ENCODE results near the gene MED9.

- TF ChIP-seq CTCF (conservative IDR thresholded peaks at IDR 0.05; ENCODE audit: low read depth, low read length) (no peak), EZH2phosphoT487 (IDR thresholded peaks at IDR 0.05; ENCODE audit: borderline replicate concordance, low read length) (no peak), EZH2 (IDR thresholded peaks at IDR 0.05; ENCODE audit: low read length, unreplicated experiment) (no peak)
Observed at GRCh38 chr17:17528696-17529652, 52.2 kb downstream of the MED9 start.

All from PC-3 (cell line).